OCI-LY3 (cell line): ENCODE data around the gene SLCO4A1.

ENCODE experiments used
- H2AFZ ChIP-seq: fragments of 200-600, 300-600 bp; shearing (Covaris generic); 2 replicates; pipeline ENCODE4 v1.6.0; 2014; ENCODE audit warnings: antibody characterized with exemption, low read depth, low read length
- H3K27ac ChIP-seq: fragments of 200-600, 300-600 bp; sonication (generic); 2 replicates; pipeline ENCODE4 v1.5.1; 2014; ENCODE audit warnings: mild to moderate bottlenecking, low read length, moderate library complexity, mixed read lengths
- H3K27me3 ChIP-seq: fragments of 200-600, 300-600 bp; sonication (generic); 2 replicates; pipeline ENCODE4 v1.6.1; 2014; ENCODE audit warnings: low read depth, low read length, mixed read lengths
- H3K36me3 ChIP-seq: fragments of 200-600, 300-600 bp; sonication (generic); replicated peaks from 2 replicates; pipeline ENCODE3; 2014; ENCODE audit warnings: low read depth, low read length, mixed read lengths
- H3K4me1 ChIP-seq: fragments of 300-600, 200-600 bp; sonication (generic); 2 replicates; pipeline ENCODE4 v1.6.1; 2014; ENCODE audit warnings: low read length, mixed read lengths
- H3K4me2 ChIP-seq: fragments of 200-600, 300-600 bp; sonication (generic); 2 replicates; pipeline ENCODE4 v1.6.1; 2014; ENCODE audit warnings: low read length, mixed read lengths
- H3K4me3 ChIP-seq: fragments of 300-600, 200-600 bp; sonication (generic); 2 replicates; pipeline ENCODE4 v1.5.1; 2014; ENCODE audit warnings: antibody characterized with exemption, mild to moderate bottlenecking, low read length, moderate library complexity
- H3K79me2 ChIP-seq: fragments of 300-600, 200-600 bp; shearing (Covaris generic); 2 replicates; pipeline ENCODE4 v1.6.1; 2014; ENCODE audit warnings: mild to moderate bottlenecking, low read length, mixed read lengths
- H3K9ac ChIP-seq: fragments of 300-600, 200-600 bp; shearing (Covaris generic); 2 replicates; pipeline ENCODE4 v1.6.0; 2014; ENCODE audit warnings: mild to moderate bottlenecking, low read length, moderate library complexity
- H3K9me3 ChIP-seq: fragments of 200-600, 300-600 bp; shearing (Covaris generic); 2 replicates; pipeline ENCODE4 v1.6.1; 2014; ENCODE audit warnings: low read length, mixed read lengths; ENCODE audit not compliant: insufficient read depth
- H4K20me1 ChIP-seq: fragments of 200-600, 300-600 bp; sonication (generic); 2 replicates; pipeline ENCODE4 v1.6.1; 2016; ENCODE audit warnings: low read length, mixed read lengths; ENCODE audit not compliant: insufficient read depth
- CTCF ChIP-seq: fragments of 200-600, 300-600 bp; sonication (generic); IDR thresholded peaks from 2 replicates; pipeline ENCODE4 v1.5.1; 2014; ENCODE audit warnings: antibody characterized with exemption, low read length, low read depth
- EZH2phosphoT487 ChIP-seq: fragments of 200-600 bp; shearing (Covaris generic); IDR thresholded peaks from 2 replicates; pipeline ENCODE4 v1.6.1; 2018; ENCODE audit warnings: antibody characterized with exemption, mixed run types, low read depth

The SLCO4A1 gene

GRCh38 chr20:62595069-62595468 lies 47.2 kb upstream of the SLCO4A1 start:
- peaks cover 23% of the 10 kb centered on the region for H3K27me3 ChIP-seq
- H3K4me1 ChIP-seq, result no peaks in the 10 kb centered on the region
- H3K9ac ChIP-seq, result no peak overlapping the region
- no peak overlapping the region for H3K27ac ChIP-seq
- no peaks in the 10 kb centered on the region for H3K79me2 ChIP-seq
- TF ChIP-seq EZH2phosphoT487 (no peak), CTCF (no peak)
- H3K9me3 ChIP-seq, result no peaks in the 10 kb centered on the region
- no peak overlapping the region for H3K4me3 ChIP-seq
- H3K36me3 ChIP-seq, result no peaks in the 10 kb centered on the region
- no peak overlapping the region for H3K4me2 ChIP-seq
- H2AFZ ChIP-seq, result no peak overlapping the region
- H4K20me1 ChIP-seq, result no peaks in the 10 kb centered on the region

GRCh38 chr20:62595491-62595890 lies 46.8 kb upstream of the SLCO4A1 start:
- H3K4me1 ChIP-seq, result no peaks in the 10 kb centered on the region
- TF ChIP-seq EZH2phosphoT487 (no peak), CTCF (no peak)
- H3K27me3 ChIP-seq, result peaks cover 23% of the 10 kb centered on the region
- H3K9ac ChIP-seq, result no peak overlapping the region
- H3K79me2 ChIP-seq, result no peaks in the 10 kb centered on the region
- H3K4me2 ChIP-seq, result no peak overlapping the region
- no peaks in the 10 kb centered on the region for H4K20me1 ChIP-seq
- H3K4me3 ChIP-seq, result no peak overlapping the region
- H3K27ac ChIP-seq, result no peak overlapping the region
- H3K36me3 ChIP-seq, result no peaks in the 10 kb centered on the region
- H2AFZ ChIP-seq, result no peak overlapping the region
- H3K9me3 ChIP-seq, result no peaks in the 10 kb centered on the region

GRCh38 chr20:62596486-62596885 lies 45.8 kb upstream of the SLCO4A1 start:
- no peak overlapping the region for H3K9ac ChIP-seq
- H3K36me3 ChIP-seq, result no peaks in the 10 kb centered on the region
- H3K4me2 ChIP-seq, result no peak overlapping the region
- no peaks in the 10 kb centered on the region for H3K4me1 ChIP-seq
- H3K27me3 ChIP-seq, result peaks cover 33% of the 10 kb centered on the region
- H2AFZ ChIP-seq, result no peak overlapping the region
- H3K4me3 ChIP-seq, result no peak overlapping the region
- no peaks in the 10 kb centered on the region for H3K79me2 ChIP-seq
- H4K20me1 ChIP-seq, result no peaks in the 10 kb centered on the region
- no peak for TF ChIP-seq CTCF
- TF ChIP-seq EZH2phosphoT487, result no peak
- H3K27ac ChIP-seq, result no peak overlapping the region
- H3K9me3 ChIP-seq, result no peaks in the 10 kb centered on the region

- H3K27me3 ChIP-seq, result peaks cover 37% of the 10 kb centered on the region
- H3K4me3 ChIP-seq, result no peak overlapping the region
- no peak overlapping the region for H2AFZ ChIP-seq
- H3K79me2 ChIP-seq, result no peaks in the 10 kb centered on the region
- no peak overlapping the region for H3K27ac ChIP-seq
- no peaks in the 10 kb centered on the region for H4K20me1 ChIP-seq
- TF ChIP-seq EZH2phosphoT487 (no peak), CTCF (no peak)
- no peaks in the 10 kb centered on the region for H3K9me3 ChIP-seq
- no peaks in the 10 kb centered on the region for H3K36me3 ChIP-seq
- no peak overlapping the region for H3K9ac ChIP-seq
- no peaks in the 10 kb centered on the region for H3K4me1 ChIP-seq
- no peak overlapping the region for H3K4me2 ChIP-seq
Measured at GRCh38 chr20:62596921-62597320, 45.4 kb upstream of the SLCO4A1 start.
